Vagina (tissue), 2 donors: Measurements from ENCODE around the gene DROSHA. TPM values are rescaled to one million over a fixed set of nuclear protein-coding genes. Genes with fewer than 3 reads are reported as not detected.
"Not testable (repeated sequence)": the region's sequence is repeated elsewhere in the genome, so short reads cannot be mapped to it uniquely, and the experiment has no call there.

Experiments
- DNase-seq, 2 donors: peaks; one replicate each; pipeline ENCODE4 v3.0.0-alpha.2; 2017; ENCODE audit errors: extremely low spot score in 2 of 2
- H3K27ac ChIP-seq: fragments of 200-600 bp; sonication (generic); one replicate; pipeline ENCODE4 v1.5.1; 2019
- H3K27me3 ChIP-seq: fragments of 200-600 bp; sonication (generic); one replicate; pipeline ENCODE4 v1.5.1; 2019
- H3K36me3 ChIP-seq, 2 donors: fragments of 200-600 bp; sonication (generic); one replicate each; pipeline ENCODE4 v1.5.1; 2017 to 2019
- H3K4me1 ChIP-seq: fragments of 200-600 bp; sonication (generic); one replicate; pipeline ENCODE4 v1.5.1; 2019
- H3K4me3 ChIP-seq, 2 donors: fragments of 200-600 bp; sonication (generic); 1 replicate in 1 of 2; 2 replicates in 1 of 2; pipeline ENCODE4 v1.5.1; 2016 to 2019
- H3K9me3 ChIP-seq: fragments of 200-600 bp; sonication (generic); one replicate; pipeline ENCODE4 v1.5.1; 2019
- CTCF ChIP-seq, 3 experiments: fragments of 450-650 bp in 2 of 3; fragments of 200-600 bp in 1 of 3; sonication (generic) in 1 of 3; IDR thresholded peaks; one replicate each; pipeline ENCODE4 v1.5.1; 2017 to 2019; ENCODE audit warnings: antibody characterized with exemption in 3 of 3, mild to moderate bottlenecking in 2 of 3, moderate library complexity in 2 of 3
- POLR2A ChIP-seq, 2 donors: fragments of 450-650 bp; IDR thresholded peaks; one replicate each; pipeline ENCODE4 v1.6.1; 2017; ENCODE audit warnings: antibody characterized with exemption in 2 of 2, mild to moderate bottlenecking in 2 of 2, moderate library complexity in 2 of 2
- POLR2AphosphoS5 ChIP-seq, 2 donors: sonication (generic); formaldehyde crosslinking; IDR thresholded peaks; one replicate each; pipeline ENCODE4 v1.9.0; 2017; ENCODE audit warnings: antibody characterized with exemption in 2 of 2, mild to moderate bottlenecking in 2 of 2, low read depth in 1 of 2; ENCODE audit not compliant: insufficient read depth in 1 of 2
- intact Hi-C: fragments of 100-400 bp; cut with DNase I; formaldehyde crosslinking; loops from one replicate; pipeline ENCODE4 v1.15.1; 2023
- total RNA-seq: library from RNA; depleted of rRNA; stranded (reverse); fragments of >200 nt; gene quantifications from one replicate; pipeline ENCODE4 v1.2.3, GENCODE V29; 2016

The DROSHA gene
- total RNA-seq, 1 donor from 2014 or later = 50.1 TPM

- no peak for DNase-seq
- H3K27ac ChIP-seq = no peak overlapping the region
- intact Hi-C loops = no loop called here
- no peaks in the 10 kb centered on the region for H3K36me3 ChIP-seq
- H3K27me3 ChIP-seq = no peaks in the 10 kb centered on the region
- no peaks in the 10 kb centered on the region for H3K4me1 ChIP-seq
- no peak for TF ChIP-seq POLR2AphosphoS5 (IDR thresholded peaks at IDR 0.05; ENCODE audit: insufficient read depth in 1 of 2, low read depth in 1 of 2)
- TF ChIP-seq POLR2A (IDR thresholded peaks at IDR 0.05) = no peak
- no peak overlapping the region for H3K4me3 ChIP-seq
- H3K9me3 ChIP-seq = no peaks in the 10 kb centered on the region
Measured at GRCh38 chr5:31569068-31569467, 37.2 kb upstream of the DROSHA start.

GRCh38 chr5:31568302-31568835 lies 36.5 kb upstream of the DROSHA start:
- no peaks in the 10 kb centered on the region for H3K4me1 ChIP-seq
- no peak for DNase-seq
- H3K36me3 ChIP-seq = no peaks in the 10 kb centered on the region
- TF ChIP-seq POLR2A (IDR thresholded peaks at IDR 0.05) (no peak), CTCF (IDR thresholded peaks at IDR 0.05) (no peak), POLR2AphosphoS5 (IDR thresholded peaks at IDR 0.05; ENCODE audit: insufficient read depth in 1 of 2, low read depth in 1 of 2) (no peak)
- no peak overlapping the region for H3K4me3 ChIP-seq
- H3K27ac ChIP-seq = no peak overlapping the region
- intact Hi-C loops = no loop called here
- H3K27me3 ChIP-seq = no peaks in the 10 kb centered on the region
- no peaks in the 10 kb centered on the region for H3K9me3 ChIP-seq

- intact Hi-C loops, H3K27me3 ChIP-seq, H3K36me3 ChIP-seq, H3K4me3 ChIP-seq, H3K27ac ChIP-seq, H3K4me1 ChIP-seq, DNase-seq, H3K9me3 ChIP-seq: not testable (repeated sequence)
Measured at GRCh38 chr5:31566362-31566761, 34.5 kb upstream of the DROSHA start.

- H3K36me3 ChIP-seq = no peaks in the 10 kb centered on the region
- H3K9me3 ChIP-seq = no peaks in the 10 kb centered on the region
- no peak for TF ChIP-seq POLR2A (IDR thresholded peaks at IDR 0.05)
- no peak for TF ChIP-seq CTCF (IDR thresholded peaks at IDR 0.05)
- no peak for TF ChIP-seq POLR2AphosphoS5 (IDR thresholded peaks at IDR 0.05; ENCODE audit: insufficient read depth in 1 of 2, low read depth in 1 of 2)
- H3K4me3 ChIP-seq = no peak overlapping the region
- no peak for DNase-seq
- no peak overlapping the region for H3K27ac ChIP-seq
- intact Hi-C loops = no loop called here
- H3K4me1 ChIP-seq = no peaks in the 10 kb centered on the region
- no peaks in the 10 kb centered on the region for H3K27me3 ChIP-seq
Measured at GRCh38 chr5:31563216-31563615, 31.3 kb upstream of the DROSHA start.

- no peaks in the 10 kb centered on the region for H3K9me3 ChIP-seq
- no peak overlapping the region for H3K4me3 ChIP-seq
- no peaks in the 10 kb centered on the region for H3K27me3 ChIP-seq
- H3K27ac ChIP-seq = no peak overlapping the region
- no peaks in the 10 kb centered on the region for H3K4me1 ChIP-seq
- no peak for DNase-seq
- TF ChIP-seq POLR2A (IDR thresholded peaks at IDR 0.05) = no peak
- no peak for TF ChIP-seq POLR2AphosphoS5 (IDR thresholded peaks at IDR 0.05; ENCODE audit: insufficient read depth in 1 of 2, low read depth in 1 of 2)
- no peak for TF ChIP-seq CTCF (IDR thresholded peaks at IDR 0.05)
- intact Hi-C loops = no loop called here
- no peaks in the 10 kb centered on the region for H3K36me3 ChIP-seq
Measured at GRCh38 chr5:31561946-31562345, 30.1 kb upstream of the DROSHA start.

- Histone ChIP-seq H3K4me3 (no peak overlapping the region), H3K4me1 (no peaks in the 10 kb centered on the region), H3K36me3 (peaks cover 0 to 10% of the 10 kb centered on the region in 2 donors), H3K27me3 (no peaks in the 10 kb centered on the region), H3K9me3 (no peaks in the 10 kb centered on the region), H3K27ac (no peak overlapping the region)
- intact Hi-C loops = no loop called here
- TF ChIP-seq POLR2A (IDR thresholded peaks at IDR 0.05) (no peak), POLR2AphosphoS5 (IDR thresholded peaks at IDR 0.05; ENCODE audit: insufficient read depth in 1 of 2, low read depth in 1 of 2) (no peak), CTCF (IDR thresholded peaks at IDR 0.05) (no peak)
- DNase-seq = no peak
Measured at GRCh38 chr5:31559942-31560341, 28.0 kb upstream of the DROSHA start.
